GM04503 (cell line): Measurements from ENCODE around the gene KLHL26.
A peak's percentile ranks its signal among the peaks of the same experiment; 100 is the strongest.

Source experiments
- DNase-seq: peaks from one replicate; pipeline ENCODE4 v3.0.0-alpha.2; 2012; ENCODE audit warnings: low read depth

The KLHL26 gene

DNA sequence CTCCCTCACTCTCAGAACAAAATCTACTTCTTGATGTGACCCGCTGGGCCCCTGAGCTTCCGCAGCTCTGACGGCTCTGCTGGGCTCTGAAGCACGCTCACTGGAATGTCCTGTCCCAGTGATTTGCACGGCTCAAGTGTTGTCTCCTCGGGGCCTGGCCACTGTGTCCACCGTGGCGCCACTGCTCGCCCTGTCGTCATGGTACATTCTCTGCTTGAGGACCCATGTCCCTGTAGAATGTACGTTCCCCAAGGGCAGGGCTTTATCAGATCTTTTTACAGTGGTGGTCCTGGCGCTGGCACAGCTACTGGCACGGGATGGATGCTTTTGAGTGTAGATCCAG is 12.1 kb downstream of the KLHL26 start:
- DNase-seq = no peak

DNA sequence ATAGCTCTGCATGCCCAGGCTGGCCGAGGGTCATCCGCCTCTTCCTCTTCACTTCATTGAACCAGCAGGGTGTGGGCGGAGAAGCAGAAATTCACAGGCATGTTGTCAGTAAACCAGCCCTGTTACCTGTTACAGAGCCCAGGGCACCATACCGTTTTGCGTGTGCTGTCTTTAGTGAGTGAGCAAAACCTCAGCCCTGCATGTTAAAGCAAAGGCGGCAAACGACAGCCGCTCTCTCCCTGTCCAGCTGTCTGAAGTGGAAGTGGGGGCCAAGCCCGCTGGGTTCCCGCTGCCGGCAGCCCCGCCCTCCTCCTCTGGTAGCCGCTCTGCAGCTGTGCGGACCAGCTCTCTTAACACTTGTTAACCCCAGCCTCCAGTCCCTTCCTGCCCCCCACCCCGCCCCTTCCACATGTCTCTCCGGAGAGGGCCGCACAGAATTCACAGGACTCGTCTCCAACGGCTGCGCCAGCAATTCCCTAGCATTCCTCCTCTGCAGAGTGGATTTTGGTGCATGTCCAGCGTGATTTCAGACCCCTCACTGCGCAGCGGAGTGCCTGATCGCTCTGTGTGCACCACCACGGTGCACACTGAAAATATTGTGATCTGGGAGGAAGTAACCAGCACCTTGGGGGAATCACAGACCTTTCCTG is 12.7 kb downstream of the KLHL26 start:
- DNase-seq = no peak

DNA sequence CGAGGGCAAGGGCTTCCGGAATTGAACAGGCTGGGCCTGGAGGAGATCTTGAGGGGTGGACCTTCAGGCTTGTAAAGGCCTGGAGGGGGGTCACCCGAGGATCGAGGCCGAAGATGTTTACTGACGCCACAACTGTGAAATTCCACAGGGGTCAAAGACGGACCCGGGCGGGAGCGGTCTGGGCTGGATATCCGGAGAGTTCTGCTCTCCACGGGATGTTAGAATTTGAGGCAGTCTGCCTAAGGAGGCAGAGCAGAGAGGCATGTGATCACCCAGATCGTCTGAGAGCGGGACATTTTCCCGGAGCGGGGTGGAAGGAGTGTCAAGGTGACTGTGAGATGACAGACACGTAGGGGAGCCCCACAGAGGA is 13.2 kb downstream of the KLHL26 start:
- no peak for DNase-seq

DNA sequence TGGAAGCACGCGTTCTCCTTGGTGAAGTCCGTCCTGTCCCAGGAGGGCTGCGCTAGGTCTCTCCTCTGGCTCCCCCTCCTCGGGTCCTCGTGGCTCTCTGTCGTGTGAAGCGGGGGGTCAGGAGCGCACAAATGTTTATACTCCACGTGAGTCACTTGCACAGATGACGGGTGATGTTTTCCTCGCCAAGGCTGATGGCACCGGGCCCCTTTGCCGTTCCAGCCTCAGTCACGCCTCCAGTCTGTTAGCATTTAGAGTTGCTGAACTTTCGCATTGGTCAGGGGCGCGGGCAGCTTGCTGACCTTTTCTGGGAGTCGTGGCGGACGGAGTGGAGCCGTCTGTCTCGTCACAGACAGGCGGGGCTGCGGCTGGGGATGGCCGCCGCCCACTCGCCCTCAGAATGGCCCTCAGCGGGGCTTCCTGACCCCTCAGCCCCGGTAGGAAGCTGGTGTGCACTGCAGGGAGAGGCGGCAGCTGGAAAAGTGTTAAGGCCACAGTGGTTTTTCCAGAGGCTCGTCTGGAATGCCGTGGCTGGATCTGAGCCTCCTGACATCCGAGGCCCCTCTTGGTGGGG is 13.7 kb downstream of the KLHL26 start:
- DNase-seq = peak; percentile 49

DNA sequence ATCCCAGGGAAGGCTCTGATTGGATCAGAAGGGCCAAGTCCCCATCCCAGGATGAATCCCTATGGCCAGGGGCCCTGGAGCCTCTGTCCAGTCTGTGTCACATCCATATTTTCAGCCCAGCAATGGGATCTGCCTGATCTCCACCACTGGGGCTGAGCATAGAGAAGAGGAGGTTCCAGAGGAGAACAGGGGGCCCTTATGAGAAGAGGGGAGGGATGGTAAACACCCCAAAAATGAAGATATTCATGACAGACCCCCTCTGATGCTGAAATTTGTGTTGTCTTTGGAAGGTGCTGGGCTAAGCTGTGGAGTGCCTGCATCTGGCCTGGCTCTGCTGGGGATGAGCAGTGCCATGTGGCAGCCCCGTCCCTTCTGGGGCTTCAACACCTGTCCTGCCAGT is 14.5 kb downstream of the KLHL26 start:
- DNase-seq = no peak

DNA sequence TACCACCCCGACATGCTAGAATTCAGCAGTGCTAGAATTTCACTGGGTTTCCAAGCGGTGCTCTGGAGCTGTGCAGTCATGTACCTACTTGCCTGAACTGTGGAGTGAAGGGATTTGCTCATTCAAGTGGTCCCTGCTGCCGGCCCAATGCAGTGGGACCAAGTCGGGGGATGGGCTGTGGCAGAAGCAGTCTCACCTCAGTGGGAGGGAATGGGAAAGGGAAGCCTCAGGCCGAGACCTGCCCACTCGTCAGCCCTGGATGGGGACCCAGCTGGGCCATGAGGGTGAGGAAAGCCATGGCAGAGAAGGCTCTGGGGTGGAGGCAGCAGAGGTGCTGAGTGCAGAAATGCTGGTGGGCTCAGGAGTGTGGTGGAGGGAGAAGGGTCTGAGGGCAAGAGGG is 14.9 kb downstream of the KLHL26 start:
- DNase-seq = no peak

DNA sequence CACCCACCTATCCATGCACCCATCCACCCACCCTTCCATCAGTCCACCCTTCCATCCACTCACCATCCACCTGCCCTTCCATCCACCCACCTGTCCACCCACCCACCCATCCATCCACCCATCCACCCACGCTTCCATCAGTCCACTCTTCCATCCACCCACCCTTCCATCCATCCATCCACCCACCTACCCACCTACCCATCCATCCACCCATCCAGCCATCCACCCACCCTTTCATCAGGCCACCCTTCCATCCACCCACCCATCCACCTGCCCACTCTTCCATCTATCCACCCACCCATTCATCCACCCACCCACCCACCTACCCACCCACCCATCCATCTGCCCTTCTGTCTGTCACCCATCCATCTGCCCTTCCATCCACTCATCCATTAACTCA is 17.0 kb downstream of the KLHL26 start:
- DNase-seq = no peak

DNA sequence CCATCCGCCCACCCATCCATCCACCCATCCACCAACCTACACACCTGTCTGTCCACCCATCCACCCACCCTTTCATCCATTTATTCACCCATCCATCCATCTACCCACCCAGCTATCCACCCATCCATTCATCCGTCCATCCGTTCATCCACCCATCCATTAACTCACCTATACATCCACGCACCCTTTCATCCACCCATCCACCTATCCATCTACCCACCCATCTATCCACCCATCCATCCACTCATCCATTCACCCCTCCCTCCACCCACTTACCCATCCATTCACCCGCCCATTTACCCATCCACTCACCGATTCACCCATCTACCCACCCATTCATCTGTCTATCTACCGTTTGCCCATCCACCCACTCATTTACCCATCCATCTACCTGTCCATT is 17.6 kb downstream of the KLHL26 start:
- no peak for DNase-seq

DNA sequence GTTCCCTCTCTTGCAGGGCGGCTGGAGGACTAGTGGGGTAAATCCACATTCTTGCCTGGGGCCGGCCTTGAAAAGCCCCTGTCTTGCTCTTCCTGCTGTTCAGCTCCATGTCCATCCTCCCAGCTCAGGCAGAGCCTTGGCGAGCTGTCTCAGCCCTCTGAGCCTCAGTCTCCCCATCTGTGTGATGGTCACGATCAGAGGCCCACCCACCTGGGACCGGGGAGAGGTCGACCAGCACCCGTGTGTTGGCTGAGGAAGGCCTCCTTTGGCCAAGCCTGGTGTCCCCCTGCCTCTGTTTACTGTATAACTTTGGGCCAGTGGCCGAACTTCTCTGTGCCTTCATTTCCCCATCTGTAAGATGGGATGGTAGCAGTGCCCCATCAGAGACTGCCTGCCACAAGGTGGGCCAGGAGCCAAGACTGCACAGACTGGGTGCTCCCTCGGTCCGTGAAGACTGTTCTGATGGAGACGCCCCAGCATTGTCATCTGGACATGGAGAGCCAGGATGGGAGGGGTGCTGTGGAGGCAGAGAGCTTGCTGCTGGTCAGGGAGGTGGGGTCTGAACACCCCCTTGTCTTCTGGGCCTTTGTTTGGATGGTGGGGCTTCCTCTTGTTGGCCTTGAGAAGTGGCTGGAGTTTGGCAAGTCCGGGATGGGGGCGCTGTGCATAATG is 18.5 kb downstream of the KLHL26 start:
- DNase-seq = no peak

DNA sequence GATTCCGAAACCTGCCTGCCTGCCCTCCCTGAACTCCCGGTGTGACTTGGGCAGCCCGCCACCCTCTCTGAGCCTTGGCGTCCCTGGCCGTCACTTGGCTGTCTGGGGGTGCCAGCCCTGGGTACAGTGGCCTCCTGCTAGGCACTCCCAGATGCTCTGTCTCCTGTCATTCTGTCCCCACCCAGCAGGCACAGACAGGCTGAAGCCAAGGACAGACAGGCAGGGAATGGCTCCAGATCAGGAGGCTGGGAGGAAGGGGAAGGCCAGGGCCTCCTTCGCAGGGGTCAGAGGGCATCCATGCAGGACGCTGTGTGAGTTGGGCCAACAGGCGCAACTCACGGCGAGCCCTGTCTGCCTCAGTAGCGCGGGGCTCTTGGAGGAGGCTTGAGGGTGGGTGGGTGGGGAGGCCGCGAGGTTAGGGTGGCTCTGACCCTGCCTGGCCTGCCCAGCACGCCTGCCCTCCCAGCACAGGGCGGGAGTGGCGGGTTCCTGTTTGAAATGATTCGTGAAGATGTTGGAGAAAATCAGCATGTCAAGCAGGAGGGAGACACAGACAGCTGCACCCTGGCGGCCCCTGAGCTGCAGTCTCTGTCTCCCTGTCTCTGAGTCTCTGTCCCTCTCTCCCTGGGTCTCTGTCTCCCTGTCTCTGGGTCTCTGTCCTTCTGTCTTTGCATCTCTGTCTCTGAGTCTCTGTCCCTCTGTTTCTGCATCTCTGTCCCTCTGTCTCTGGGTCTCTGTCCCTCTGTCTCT is 19.7 kb downstream of the KLHL26 start:
- DNase-seq = no peak

DNA sequence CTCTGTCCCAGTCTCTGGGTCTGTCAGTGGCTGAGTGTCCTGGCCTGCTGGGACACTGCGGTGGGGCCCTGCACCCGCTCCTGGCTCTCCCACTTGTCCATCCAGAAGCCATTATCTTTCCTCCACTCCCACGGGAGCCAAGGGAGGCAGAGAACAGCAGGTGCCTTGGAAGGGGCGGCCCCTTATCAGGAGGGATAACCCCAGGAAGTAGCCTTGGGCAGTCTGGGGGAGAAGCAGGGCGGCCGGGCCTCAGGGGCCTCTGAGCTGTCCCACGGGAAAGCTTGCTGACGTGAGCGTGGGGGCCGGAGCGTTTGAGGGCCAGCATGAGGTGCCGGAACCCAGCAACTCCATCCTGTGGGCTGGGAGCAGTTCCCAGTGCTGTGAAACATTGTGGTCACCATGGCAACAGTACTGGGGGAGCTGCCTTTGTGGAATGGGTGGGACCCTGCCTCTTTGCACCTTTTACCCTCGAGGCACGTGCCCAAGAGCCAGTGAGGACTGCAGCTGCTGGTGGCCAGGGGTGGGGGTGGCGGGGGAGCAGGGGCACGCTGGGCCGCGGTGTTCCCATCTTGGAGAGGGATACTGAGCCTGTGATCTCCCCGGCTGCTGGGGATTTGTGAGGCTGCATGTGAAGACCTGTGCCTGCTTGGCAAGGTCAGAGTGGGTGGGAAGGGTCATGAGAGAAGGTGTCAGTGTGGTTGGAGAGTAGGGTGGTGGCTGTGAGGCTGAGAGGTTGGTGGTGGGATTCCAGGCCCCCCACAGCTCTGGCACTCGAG is 20.9 kb downstream of the KLHL26 start:
- DNase-seq = no peak

DNA sequence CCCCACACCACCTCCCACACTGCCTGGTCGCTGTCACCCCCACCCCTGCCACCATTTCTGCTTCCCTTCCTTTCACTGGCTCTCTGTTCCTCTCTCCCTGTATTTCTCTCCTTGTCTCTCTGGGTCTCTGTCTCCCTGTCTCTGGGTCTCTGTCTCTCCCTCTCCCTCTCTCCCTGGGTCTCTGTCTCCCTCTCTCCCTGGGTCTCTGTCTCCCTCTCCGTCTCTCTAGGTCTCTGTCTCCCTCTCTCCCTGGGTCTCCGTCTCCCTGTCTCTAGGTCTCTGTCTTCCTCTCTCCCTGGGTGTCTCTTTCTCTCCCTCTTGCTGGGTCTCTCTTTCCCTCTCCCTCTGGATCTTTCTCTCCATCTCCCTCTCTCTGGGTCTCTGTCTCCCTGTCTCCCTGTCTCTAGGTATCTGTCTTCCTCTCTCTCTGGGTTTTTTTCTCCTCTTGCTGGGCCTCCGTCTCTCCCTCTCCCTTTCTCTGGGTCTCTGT is 21.6 kb downstream of the KLHL26 start:
- no peak for DNase-seq

DNA sequence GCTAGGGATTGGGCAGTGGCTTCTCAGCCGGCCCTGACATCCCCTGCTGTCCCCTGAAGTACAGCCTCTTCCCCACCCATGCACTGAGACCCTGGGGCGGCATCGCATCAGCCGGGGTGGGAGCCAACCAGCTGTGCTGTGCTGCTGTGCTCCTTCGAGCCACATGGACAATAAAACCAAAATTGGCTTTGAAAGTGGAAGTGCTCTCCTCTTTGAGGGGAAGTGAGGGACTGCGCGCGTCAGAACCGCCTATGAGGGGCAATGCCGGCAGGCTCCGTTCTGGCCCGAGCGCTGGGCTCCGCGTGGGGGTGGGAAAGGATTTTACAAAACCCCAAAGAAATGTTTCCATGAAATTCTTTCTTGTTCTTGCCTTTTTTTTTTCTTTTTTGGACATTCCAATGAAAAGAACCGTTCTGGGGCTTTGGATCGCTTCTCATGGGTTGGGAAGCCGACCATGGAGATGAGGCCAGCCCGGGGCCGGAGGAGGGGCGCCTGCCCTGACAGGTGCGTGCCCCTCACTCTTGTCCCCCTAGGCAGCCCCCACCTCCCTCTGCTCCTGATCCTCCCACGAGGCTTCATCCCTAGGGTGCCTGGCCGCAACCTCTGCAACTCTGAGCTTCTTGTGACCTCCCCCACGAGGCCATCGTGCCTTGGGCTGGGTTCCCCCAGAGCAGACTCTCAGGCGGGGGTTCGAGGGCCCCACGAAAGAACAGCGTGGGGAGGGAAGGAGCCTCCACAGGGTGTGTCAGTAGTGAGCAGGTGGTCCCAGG is 22.6 kb downstream of the KLHL26 start:
- DNase-seq = no peak

DNA sequence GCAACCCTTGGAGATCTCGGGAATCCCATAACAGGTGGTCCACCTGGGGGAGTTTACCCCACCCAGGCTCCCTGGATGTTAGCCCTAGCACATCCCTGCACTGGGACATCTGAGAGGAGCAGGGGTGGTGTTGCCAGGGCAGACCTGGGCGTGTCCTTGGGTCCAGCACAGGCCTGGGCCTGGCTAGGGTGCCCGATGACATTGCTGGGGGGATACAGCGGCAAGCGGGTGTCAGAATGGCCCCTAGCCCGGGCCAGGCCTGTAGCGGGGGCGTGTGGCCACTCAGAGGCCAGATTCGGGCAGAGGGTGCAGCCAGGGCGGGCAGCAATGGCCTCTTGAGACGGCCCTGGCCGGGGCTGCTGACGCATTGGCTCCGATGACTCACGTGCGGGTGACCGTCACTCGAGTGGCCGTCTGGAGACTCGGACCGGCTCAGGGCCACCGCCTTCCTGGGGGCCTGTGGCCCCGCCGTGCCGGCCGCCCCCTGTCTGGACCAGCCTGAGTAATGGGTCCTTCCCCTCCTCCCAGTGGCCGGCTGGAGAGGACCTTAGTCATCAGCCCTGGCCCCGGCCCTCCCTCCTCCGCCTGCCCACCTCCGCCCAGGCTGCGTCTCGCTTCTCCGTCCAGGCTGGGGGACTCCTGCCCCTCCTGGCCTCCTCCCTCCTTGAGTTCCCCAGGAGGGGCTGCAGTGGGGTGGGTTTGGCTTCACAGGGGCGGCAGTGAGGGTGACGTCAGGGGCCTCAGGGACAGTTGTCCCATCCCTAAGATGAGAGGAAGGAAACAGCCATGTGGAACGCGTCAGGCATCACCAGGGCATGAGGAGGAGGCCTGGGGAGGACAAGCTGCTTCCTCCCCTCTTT is 23.5 kb downstream of the KLHL26 start:
- no peak for DNase-seq

DNA sequence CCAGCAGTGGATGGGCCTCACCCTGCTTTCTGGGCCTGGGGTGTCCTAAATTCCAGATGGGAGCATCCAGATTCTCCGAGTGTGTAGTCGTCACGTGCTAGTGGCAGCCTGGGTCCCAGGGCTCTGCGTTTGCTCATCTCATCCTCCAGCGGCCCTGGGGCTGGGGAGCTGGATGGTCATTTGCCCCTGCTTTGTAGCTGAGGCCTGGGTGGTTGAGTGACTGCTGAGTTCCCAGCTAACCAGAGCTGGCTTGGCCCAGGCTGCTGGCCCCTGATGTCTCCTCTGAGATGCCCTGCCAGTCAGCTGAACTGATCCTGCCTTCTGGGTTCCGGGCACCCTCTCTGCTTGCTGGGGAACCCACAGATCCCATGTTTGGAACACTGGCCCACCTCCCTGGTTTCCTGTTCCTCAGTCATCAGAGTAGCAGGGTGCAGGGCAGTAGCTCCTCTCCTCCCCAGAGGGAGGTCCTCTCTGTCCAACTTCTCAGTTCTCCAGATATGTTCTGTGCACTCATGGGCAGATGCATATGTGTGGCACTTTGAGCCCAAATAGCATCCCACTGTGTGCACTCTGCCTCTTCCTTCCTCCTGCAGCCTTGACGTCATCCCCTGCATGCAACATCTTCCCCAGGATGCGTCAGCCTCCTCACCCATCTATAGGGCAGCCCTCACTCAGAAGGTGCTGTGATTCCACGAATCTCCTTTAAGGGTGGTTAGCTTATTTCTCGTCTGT is 24.3 kb downstream of the KLHL26 start:
- DNase-seq = no peak

DNA sequence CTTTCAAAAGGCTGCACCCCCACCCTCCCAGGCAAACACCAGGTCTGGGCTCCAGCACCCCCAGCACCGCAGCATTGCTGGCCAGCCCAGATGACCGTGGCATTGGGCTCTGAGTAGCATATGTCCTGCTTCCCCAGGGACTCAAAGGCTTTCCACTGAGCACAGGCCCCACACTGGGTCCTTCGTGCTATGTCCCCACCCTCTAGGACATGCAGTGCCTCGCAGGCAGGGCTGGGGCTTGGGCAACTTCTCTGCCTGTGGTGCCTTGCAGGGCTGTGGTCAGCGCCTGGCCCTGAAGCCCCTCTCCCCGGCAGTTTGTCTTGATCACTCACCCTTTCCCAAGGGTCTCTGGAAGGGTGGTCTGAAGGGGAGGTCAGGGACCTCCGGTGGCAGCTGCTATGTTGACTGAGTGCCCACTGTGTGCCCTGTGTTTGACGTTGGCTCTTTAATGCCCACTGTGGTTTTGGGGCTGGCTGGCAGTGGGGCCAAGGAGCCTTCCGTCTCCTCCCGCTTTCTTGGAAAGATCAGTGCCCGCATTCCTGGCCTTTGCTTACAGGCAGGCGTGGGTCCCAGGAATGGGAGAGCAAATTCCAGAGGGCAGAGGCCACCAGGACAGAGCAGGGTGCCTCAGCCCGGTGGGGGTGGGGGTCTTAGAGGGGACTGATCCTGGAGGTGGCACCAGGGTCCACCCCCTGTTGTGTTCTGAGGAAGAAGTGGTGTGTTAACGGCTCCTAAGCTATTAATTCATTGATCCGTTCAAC is 26.3 kb downstream of the KLHL26 start:
- no peak for DNase-seq

DNA sequence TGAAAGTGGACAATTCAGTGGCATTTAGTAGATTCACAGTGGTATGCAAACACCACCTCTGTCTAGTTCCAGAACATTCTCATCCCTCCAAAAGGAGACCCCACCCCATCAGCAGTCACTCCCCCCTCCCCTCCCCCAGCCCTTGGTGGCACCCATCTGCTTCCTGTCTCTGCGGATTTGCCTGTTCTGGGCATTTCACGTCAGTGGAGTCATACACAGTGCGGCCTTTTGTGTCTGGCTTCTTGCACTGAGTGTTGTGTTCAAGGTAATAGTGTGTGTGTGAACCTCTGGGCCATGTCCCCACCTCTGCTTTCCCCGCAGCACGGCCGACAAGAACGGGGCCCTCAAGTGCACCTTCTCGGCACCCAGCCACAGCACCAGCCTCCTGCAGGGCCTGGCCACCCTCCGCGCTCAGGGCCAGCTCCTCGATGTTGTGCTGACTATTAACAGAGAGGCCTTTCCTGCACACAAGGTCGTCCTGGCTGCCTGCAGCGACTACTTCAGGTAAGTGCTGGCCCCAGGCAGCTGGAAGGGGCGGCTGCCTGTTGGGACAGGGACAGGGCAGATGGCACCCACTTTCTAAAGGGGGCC is 27.2 kb downstream of the KLHL26 start:
- DNase-seq = no peak

DNA sequence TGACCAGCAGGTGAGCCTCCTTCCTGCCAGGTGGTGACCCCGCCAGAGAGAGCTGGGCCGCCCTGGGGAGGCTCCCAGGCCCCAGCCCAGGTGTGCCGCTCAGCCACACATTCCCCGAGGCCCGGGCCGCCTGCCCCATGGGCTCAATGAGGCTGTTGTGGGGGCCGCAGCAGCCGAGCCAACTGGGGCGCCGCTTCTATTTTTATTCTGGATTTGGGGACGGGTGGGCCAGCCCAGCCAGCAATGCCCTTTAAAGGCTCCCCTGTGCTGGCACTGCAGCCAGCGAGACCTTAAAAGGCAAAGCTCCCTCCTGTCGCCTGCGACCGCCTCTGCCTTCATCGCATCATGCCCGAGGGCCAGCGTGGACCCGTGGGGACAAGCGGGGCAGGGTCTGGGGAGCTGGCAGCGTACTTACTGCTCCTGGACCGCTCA is 29.0 kb downstream of the KLHL26 start:
- no peak for DNase-seq

DNA sequence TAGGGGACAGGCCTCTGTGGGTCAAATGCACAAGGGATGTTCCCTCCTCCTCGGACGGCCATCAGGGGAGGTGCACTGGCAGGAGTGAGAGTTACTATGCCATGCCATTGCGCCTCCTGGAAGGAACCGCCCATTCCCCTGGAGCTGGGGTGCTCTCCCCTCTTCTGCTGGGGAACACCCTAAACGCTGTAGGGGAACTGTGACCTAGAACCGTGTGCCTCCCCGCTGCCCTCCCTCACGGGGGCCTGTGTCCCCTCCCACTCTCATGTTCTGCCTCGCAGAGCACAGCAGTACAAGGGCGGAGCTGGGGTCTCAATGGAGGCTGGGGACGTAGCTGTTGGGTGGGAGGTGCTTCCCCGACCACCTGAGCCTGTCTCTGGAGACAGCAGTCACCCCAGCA is 29.5 kb downstream of the KLHL26 start:
- no peak for DNase-seq
